Measurements from ENCODE around the gene GOLGA6L10.

DNA sequence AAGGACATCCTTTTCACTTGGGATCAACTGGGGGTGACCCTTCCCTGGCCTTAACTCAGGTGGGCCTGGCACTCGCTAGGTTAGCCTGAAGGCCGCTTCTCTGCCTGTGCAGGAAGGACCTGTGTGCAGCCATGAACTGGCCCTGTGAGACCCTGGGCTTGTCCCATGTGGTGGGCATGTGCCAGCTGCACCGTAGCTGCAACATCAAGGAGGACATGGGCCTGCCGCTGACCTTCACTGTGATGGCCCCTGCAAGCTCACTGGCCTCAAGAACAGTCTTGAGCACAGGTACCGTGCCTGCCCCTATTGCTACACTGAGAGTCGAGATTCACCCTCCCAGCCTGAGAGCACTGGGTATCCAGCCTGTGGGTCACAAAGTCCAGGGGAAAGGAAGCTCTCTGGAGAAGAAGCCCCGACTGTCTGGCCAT lies 43.6 kb downstream of the GOLGA6L10 start:
- TF ChIP-seq, protein P1, sequence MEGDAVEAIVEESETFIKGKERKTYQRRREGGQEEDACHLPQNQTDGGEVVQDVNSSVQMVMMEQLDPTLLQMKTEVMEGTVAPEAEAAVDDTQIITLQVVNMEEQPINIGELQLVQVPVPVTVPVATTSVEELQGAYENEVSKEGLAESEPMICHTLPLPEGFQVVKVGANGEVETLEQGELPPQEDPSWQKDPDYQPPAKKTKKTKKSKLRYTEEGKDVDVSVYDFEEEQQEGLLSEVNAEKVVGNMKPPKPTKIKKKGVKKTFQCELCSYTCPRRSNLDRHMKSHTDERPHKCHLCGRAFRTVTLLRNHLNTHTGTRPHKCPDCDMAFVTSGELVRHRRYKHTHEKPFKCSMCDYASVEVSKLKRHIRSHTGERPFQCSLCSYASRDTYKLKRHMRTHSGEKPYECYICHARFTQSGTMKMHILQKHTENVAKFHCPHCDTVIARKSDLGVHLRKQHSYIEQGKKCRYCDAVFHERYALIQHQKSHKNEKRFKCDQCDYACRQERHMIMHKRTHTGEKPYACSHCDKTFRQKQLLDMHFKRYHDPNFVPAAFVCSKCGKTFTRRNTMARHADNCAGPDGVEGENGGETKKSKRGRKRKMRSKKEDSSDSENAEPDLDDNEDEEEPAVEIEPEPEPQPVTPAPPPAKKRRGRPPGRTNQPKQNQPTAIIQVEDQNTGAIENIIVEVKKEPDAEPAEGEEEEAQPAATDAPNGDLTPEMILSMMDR (IDR thresholded peaks at IDR 0.05) = no peak
- no peak for TF ChIP-seq POLR2A (IDR thresholded peaks at IDR 0.05)
